H1 (cell line): ENCODE data around the gene ZBED1. TPM values are rescaled to one million over a fixed set of nuclear protein-coding genes. Genes with fewer than 3 reads are reported as not detected.
A peak's percentile ranks its signal among the peaks of the same experiment; 100 is the strongest.

ENCODE experiments used
- CTCF ChIA-PET: fragments of 300-600 bp; sonication (Branson Sonifier 250); formaldehyde crosslinking; loops from one replicate; lab custom pipeline; 2021; ENCODE audit not compliant: partially characterized antibody; lab: Charles Lee
- POLR2A ChIA-PET: fragments of 300-600 bp; sonication (Branson Sonifier 250); formaldehyde crosslinking; loops from one replicate; lab custom pipeline; 2021; ENCODE audit warnings: inconsistent platforms; ENCODE audit not compliant: partially characterized antibody; lab: Charles Lee
- DNase-seq, 2 experiments: peaks; one replicate each; pipeline versions ENCODE4 v3.0.0 to v3.0.0-alpha.2; 2010 to 2022; ENCODE audit warnings: low spot score in 2 of 2, low read depth in 1 of 2, mixed read lengths in 1 of 2
- FAIRE-seq: peaks from 2 replicates; lab custom pipeline; 2011; peaks lifted over from hg19 to GRCh38; lab: Jason Lieb, UNC
- H2AFZ ChIP-seq: 2 replicates; pipeline ENCODE4 v1.8.1; 2012; ENCODE audit warnings: low read length, inconsistent platforms
- H2AK5ac ChIP-seq: 2 replicates; pipeline ENCODE4 v1.6.1; 2013; ENCODE audit warnings: low read depth, low read length
- H2BK120ac ChIP-seq: replicated peaks from 2 replicates; pipeline ENCODE3; 2013; ENCODE audit warnings: low read depth, low read length, inconsistent platforms
- H2BK12ac ChIP-seq: 2 replicates; pipeline ENCODE4 v1.6.1; 2013; ENCODE audit warnings: low read depth, low read length
- H2BK15ac ChIP-seq: 2 replicates; pipeline ENCODE4 v1.6.1; 2013; ENCODE audit warnings: low read length
- H2BK20ac ChIP-seq: 2 replicates; pipeline ENCODE4 v1.6.1; 2013; ENCODE audit warnings: low read length
- H2BK5ac ChIP-seq: 2 replicates; pipeline ENCODE4 v1.6.1; 2013; ENCODE audit warnings: low read depth, low read length
- H3K14ac ChIP-seq: 2 replicates; pipeline ENCODE4 v1.6.1; 2013; ENCODE audit warnings: inconsistent platforms; ENCODE audit not compliant: insufficient read length
- H3K18ac ChIP-seq: 2 replicates; pipeline ENCODE4 v1.6.1; 2013; ENCODE audit warnings: low read length; ENCODE audit errors: extremely low read depth
- H3K23ac ChIP-seq: 2 replicates; pipeline ENCODE4 v1.6.1; 2013; ENCODE audit warnings: inconsistent platforms; ENCODE audit not compliant: insufficient read length
- H3K23me2 ChIP-seq: 2 replicates; pipeline ENCODE4 v1.6.1; 2013; ENCODE audit warnings: low read depth, low read length
- H3K27ac ChIP-seq: 2 replicates; pipeline ENCODE4 v1.6.1; 2011; ENCODE audit warnings: low read depth, low read length, inconsistent platforms
- H3K27me3 ChIP-seq, 4 experiments: replicated peaks in 1 of 4; 1 replicate in 1 of 4; 2 replicates in 3 of 4; pipeline versions ENCODE4 v1.6.1 to v1.8.1; 2011 to 2013; ENCODE audit warnings: low read length in 3 of 4, mild to moderate bottlenecking in 3 of 4, inconsistent platforms in 2 of 4, mixed read lengths in 2 of 4, moderate library complexity in 1 of 4; ENCODE audit not compliant: control insufficient read depth in 3 of 4, insufficient read depth in 3 of 4; ENCODE audit errors: extremely low read depth in 1 of 4
- H3K36me3 ChIP-seq, 4 experiments: 2 replicates each; pipeline versions ENCODE4 v1.6.1 to v1.8.1; 2011 to 2013; ENCODE audit warnings: mild to moderate bottlenecking in 4 of 4, low read length in 3 of 4, moderate library complexity in 2 of 4, control low read depth in 1 of 4, inconsistent platforms in 1 of 4; ENCODE audit not compliant: insufficient read depth in 4 of 4, control insufficient read depth in 2 of 4
- H3K4ac ChIP-seq: replicated peaks from 2 replicates; pipeline ENCODE3; 2013; ENCODE audit warnings: low read length, low read depth, mixed read lengths, inconsistent platforms; ENCODE audit not compliant: insufficient read length
- H3K4me1 ChIP-seq, 4 experiments: replicated peaks in 1 of 4; 1 replicate in 1 of 4; 2 replicates in 3 of 4; pipeline versions ENCODE4 v1.6.1 to v1.8.1; 2011 to 2013; ENCODE audit warnings: low read length in 3 of 4, inconsistent platforms in 2 of 4, mixed read lengths in 1 of 4; ENCODE audit not compliant: insufficient read depth in 4 of 4, control insufficient read depth in 3 of 4
- H3K4me2 ChIP-seq, 2 experiments: 2 replicates each; pipeline versions ENCODE4 v1.6.1 to v1.8.1; 2011 to 2013; ENCODE audit warnings: low read depth in 2 of 2, low read length in 2 of 2, control low read depth in 1 of 2, inconsistent platforms in 1 of 2, mild to moderate bottlenecking in 1 of 2; ENCODE audit not compliant: insufficient read depth in 1 of 2
- H3K4me3 ChIP-seq, 4 experiments: fragments of 200-600, 300-600 bp in 1 of 4; sonication (generic), shearing (Covaris generic), sonication (Bioruptor Twin) in 1 of 4; 2 replicates each; pipeline versions ENCODE4 v1.5.1 to v1.8.1; 2011 to 2016; ENCODE audit warnings: low read length in 4 of 4, low read depth in 3 of 4, control low read depth in 2 of 4, inconsistent platforms in 2 of 4, mild to moderate bottlenecking in 2 of 4, mixed read lengths in 1 of 4, moderate library complexity in 1 of 4; ENCODE audit not compliant: insufficient read depth in 2 of 4; ENCODE audit errors: extremely low read depth in 1 of 4
- H3K56ac ChIP-seq: replicated peaks from 2 replicates; pipeline ENCODE3; 2013; ENCODE audit warnings: low read depth, mild to moderate bottlenecking, mixed read lengths, low read length, inconsistent platforms; ENCODE audit not compliant: insufficient read length
- H3K79me1 ChIP-seq: 2 replicates; pipeline ENCODE4 v1.6.1; 2013; ENCODE audit warnings: low read depth, low read length, control low read depth
- H3K79me2 ChIP-seq, 2 experiments: 2 replicates each; pipeline versions ENCODE4 v1.6.1 to v1.8.1; 2012 to 2013; ENCODE audit warnings: low read length in 2 of 2, mild to moderate bottlenecking in 2 of 2, inconsistent platforms in 1 of 2; ENCODE audit not compliant: insufficient read depth in 2 of 2, control insufficient read depth in 1 of 2
- H3K9ac ChIP-seq, 4 experiments: replicated peaks in 1 of 4; 1 replicate in 1 of 4; 2 replicates in 3 of 4; pipeline versions ENCODE4 v1.6.1 to v1.8.1; 2011 to 2013; ENCODE audit warnings: low read depth in 3 of 4, low read length in 3 of 4, control low read depth in 2 of 4, mild to moderate bottlenecking in 2 of 4, moderate library complexity in 2 of 4, inconsistent platforms in 1 of 4; ENCODE audit errors: extremely low read depth in 1 of 4
- H3K9me3 ChIP-seq, 2 experiments: 2 replicates each; pipeline versions ENCODE4 v1.6.1 to v1.8.1; 2012 to 2013; ENCODE audit warnings: mild to moderate bottlenecking in 2 of 2, moderate library complexity in 2 of 2, control low read depth in 1 of 2, inconsistent platforms in 1 of 2, low read depth in 1 of 2, low read length in 1 of 2, mixed read lengths in 1 of 2; ENCODE audit not compliant: insufficient read depth in 2 of 2
- H4K20me1 ChIP-seq, 2 experiments: replicated peaks in 1 of 2; 2 replicates each; pipeline versions ENCODE3 to v1.8.1; 2011 to 2013; ENCODE audit warnings: inconsistent platforms in 2 of 2, low read length in 2 of 2, mild to moderate bottlenecking in 1 of 2; ENCODE audit not compliant: insufficient read depth in 2 of 2, control insufficient read depth in 1 of 2
- H4K5ac ChIP-seq: 2 replicates; pipeline ENCODE4 v1.6.1; 2013; ENCODE audit warnings: low read length, low read depth, mixed read lengths, inconsistent platforms; ENCODE audit not compliant: insufficient read length
- H4K8ac ChIP-seq: 2 replicates; pipeline ENCODE4 v1.8.0; 2013; ENCODE audit warnings: mild to moderate bottlenecking, moderate library complexity, low read length, inconsistent platforms; ENCODE audit not compliant: insufficient read depth; ENCODE audit errors: extremely low read depth
- H4K91ac ChIP-seq: replicated peaks from 2 replicates; pipeline ENCODE3; 2013; ENCODE audit warnings: low read length, mixed read lengths, inconsistent platforms; ENCODE audit not compliant: insufficient read length
- CEBPB ChIP-seq: IDR thresholded peaks from 2 replicates; pipeline ENCODE4 v1.6.1; 2012; ENCODE audit warnings: low read depth, low read length
- KDM5A ChIP-seq: fragments of 200-600 bp; IDR thresholded peaks from 2 replicates; pipeline ENCODE4 v1.7.1; 2012; ENCODE audit warnings: mild to moderate bottlenecking, low read length, inconsistent platforms, mixed read lengths
- WGBS, 2 experiments: shearing (Covaris generic) in 1 of 2; methylation state at CpG; one replicate each; pipeline versions ENCODE4 v1.1.6 to v1.1.7; 2013 to 2015; ENCODE audit warnings: low lambda C conversion rate in 2 of 2, mixed read lengths in 2 of 2, inconsistent platforms in 1 of 2, low coverage in 1 of 2, missing lambda C conversion rate in 1 of 2; ENCODE audit not compliant: insufficient replicate concordance in 2 of 2, insufficient coverage in 1 of 2, insufficient read length in 1 of 2; ENCODE audit errors: extremely low coverage in 1 of 2, missing lambda C conversion rate in 1 of 2; 5-methylcytosine and 5-hydroxymethylcytosine counted together
- polyA plus RNA-seq, 7 experiments: library from polyadenylated mRNA; depleted of rRNA in 3 of 7; stranded (reverse) in 5 of 7; unstranded in 2 of 7; fragments of >200 nt in 5 of 7; fragments of 200-250 nt in 2 of 7; gene quantifications; 1 replicate in 5 of 7; 2 replicates in 1 of 7; 4 replicates in 1 of 7; pipeline versions ENCODE4 v1.2.1 to v1.2.3, GENCODE V29; 2011 to 2013; ENCODE audit warnings: missing spikeins in 2 of 7, mixed read lengths in 2 of 7
- total RNA-seq: library from RNA; stranded (reverse); fragmentation: NEBNext Ultra II Directional; extraction: Animal tissue kit (Norgen Biotek cat#: 25700); gene quantifications from 2 replicates; pipeline ENCODE4 v1.2.1, GENCODE V29; 2021

ZBED1 gene
- total and polyA plus RNA-seq, 2 of the 8 experiments (the other 6 are each of a cell fraction or from before 2014, with no cell fraction given): 28.5 to 45.8 TPM

- Histone ChIP-seq H3K27me3 (no peaks in the 10 kb centered on the region; a peak in 1 of 7 replicates), H3K56ac (no peak overlapping the region), H3K27ac (no peak overlapping the region), H4K5ac (no peak overlapping the region), H3K79me1 (peaks cover 16% of the 10 kb centered on the region), H3K36me3 (peaks cover 0 to 27% (median 8%) of the 10 kb centered on the region in 4 experiments; a peak in 4 of 8 replicates), H3K4me2 (no peak overlapping the region), H2AFZ (no peak overlapping the region), H2BK120ac (no peak overlapping the region), H3K23ac (no peak overlapping the region), H2BK12ac (peak overlapping the region; percentile 56; the same call in 1 of the 2 replicates), H3K9ac (no peak overlapping the region), H3K4me3 (no peak overlapping the region), H4K8ac (no peak overlapping the region; the same call in 1 of the 2 replicates), H3K23me2 (no peaks in the 10 kb centered on the region), H2BK15ac (no peak overlapping the region), H4K20me1 (peaks cover 0 to 3% of the 10 kb centered on the region in 2 experiments), H3K18ac (0 out of 2 replicates have a peak overlapping the region, but pooled peaks have one; percentile 21), H3K79me2 (peaks cover 0 to 89% of the 10 kb centered on the region in 2 experiments), H3K4ac (no peak overlapping the region), H4K91ac (no peak overlapping the region), H2BK5ac (0 out of 2 replicates have a peak overlapping the region, but pooled peaks have one; percentile 84), H3K4me1 (peaks cover 0 to 10% (median 2%) of the 10 kb centered on the region in 4 experiments; a peak in 5 of 7 replicates), H3K9me3 (peaks cover 30 to 31% of the 10 kb centered on the region in 2 experiments), H2AK5ac (no peak overlapping the region; the same call in 1 of the 2 replicates), H2BK20ac (no peak overlapping the region), H3K14ac (no peak overlapping the region)
- FAIRE-seq: no peak
- CTCF ChIA-PET: no interaction called here
- no peak for DNase-seq
- POLR2A ChIA-PET: no interaction called here
- WGBS, 2 experiments: 95% methylated on average over 8 of the region's 8 CpGs; no CpG with 5 or more reads in 1 of the 2 experiments
- TF ChIP-seq KDM5A: no peak
- TF ChIP-seq CEBPB: no peak
Observed at GRCh38 chrX:2461711-2462016, 39.1 kb downstream of the ZBED1 start.
